HFFc6 (cell line): ENCODE measurements around the gene PTH1R. TPM values are rescaled to one million over a fixed set of nuclear protein-coding genes. Genes with fewer than 3 reads are reported as not detected.

Experiments used
- DNase-seq: peaks from one replicate; pipeline ENCODE4 v3.0.0-alpha.2; 2018
- H3K27ac Mint-ChIP-seq: 2 replicates; pipeline ENCODE4 v1.8.0; 2020; ENCODE audit warnings: mild to moderate bottlenecking, mixed read lengths
- H3K27me3 Mint-ChIP-seq: 2 replicates; pipeline ENCODE4 v1.8.0; 2021; ENCODE audit warnings: mild to moderate bottlenecking, moderate library complexity, mixed read lengths; ENCODE audit not compliant: insufficient read depth
- H3K36me3 Mint-ChIP-seq: 2 replicates; pipeline ENCODE4 v1.8.0; 2021; ENCODE audit warnings: low read depth, mixed read lengths
- H3K4me1 Mint-ChIP-seq: 2 replicates; pipeline ENCODE4 v1.8.0; 2020; ENCODE audit warnings: low read depth, mixed read lengths
- H3K4me3 Mint-ChIP-seq: 2 replicates; pipeline ENCODE4 v1.8.0; 2020; ENCODE audit warnings: mild to moderate bottlenecking, moderate library complexity, mixed read lengths
- H3K9me3 Mint-ChIP-seq: 2 replicates; pipeline ENCODE4 v1.8.0; 2020; ENCODE audit warnings: mild to moderate bottlenecking, mixed read lengths
- total RNA-seq, 6 experiments: library from RNA; stranded (reverse); fragmentation: NEBNext Ultra II Directional; extraction: Animal tissue kit (Norgen Biotek cat#: 25700); gene quantifications; 2 replicates in 1 of 6; 3 replicates in 5 of 6; pipeline ENCODE4 v1.2.3, GENCODE V29; 2021
- TF ChIP-seq, protein P1 (sequence below): fragments of 200-600 bp; sonication (generic); IDR thresholded peaks from 2 replicates; pipeline ENCODE4 v1.5.0; 2021; ENCODE audit warnings: antibody characterized with exemption, mild to moderate bottlenecking

The PTH1R gene
- total RNA-seq, 6 experiments from 2014 or later: 0.09 to 1.4 (median 0.85) TPM; not detected in 1

- Mint-ChIP-seq H3K36me3 (no peaks in the 10 kb centered on the region), H3K4me1 (no peaks in the 10 kb centered on the region), H3K27ac (no peak overlapping the region), H3K4me3 (no peak overlapping the region), H3K27me3 (peaks cover 23% of the 10 kb centered on the region), H3K9me3 (no peaks in the 10 kb centered on the region)
- DNase-seq: no peak
- TF ChIP-seq, protein P1, sequence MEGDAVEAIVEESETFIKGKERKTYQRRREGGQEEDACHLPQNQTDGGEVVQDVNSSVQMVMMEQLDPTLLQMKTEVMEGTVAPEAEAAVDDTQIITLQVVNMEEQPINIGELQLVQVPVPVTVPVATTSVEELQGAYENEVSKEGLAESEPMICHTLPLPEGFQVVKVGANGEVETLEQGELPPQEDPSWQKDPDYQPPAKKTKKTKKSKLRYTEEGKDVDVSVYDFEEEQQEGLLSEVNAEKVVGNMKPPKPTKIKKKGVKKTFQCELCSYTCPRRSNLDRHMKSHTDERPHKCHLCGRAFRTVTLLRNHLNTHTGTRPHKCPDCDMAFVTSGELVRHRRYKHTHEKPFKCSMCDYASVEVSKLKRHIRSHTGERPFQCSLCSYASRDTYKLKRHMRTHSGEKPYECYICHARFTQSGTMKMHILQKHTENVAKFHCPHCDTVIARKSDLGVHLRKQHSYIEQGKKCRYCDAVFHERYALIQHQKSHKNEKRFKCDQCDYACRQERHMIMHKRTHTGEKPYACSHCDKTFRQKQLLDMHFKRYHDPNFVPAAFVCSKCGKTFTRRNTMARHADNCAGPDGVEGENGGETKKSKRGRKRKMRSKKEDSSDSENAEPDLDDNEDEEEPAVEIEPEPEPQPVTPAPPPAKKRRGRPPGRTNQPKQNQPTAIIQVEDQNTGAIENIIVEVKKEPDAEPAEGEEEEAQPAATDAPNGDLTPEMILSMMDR: no peak
Observed at GRCh38 chr3:46859001-46859710, 18.4 kb upstream of the PTH1R start.

- DNase-seq: no peak
- Mint-ChIP-seq H3K9me3 (no peaks in the 10 kb centered on the region), H3K4me3 (no peak overlapping the region), H3K27me3 (peaks cover 27% of the 10 kb centered on the region), H3K27ac (no peak overlapping the region), H3K36me3 (no peaks in the 10 kb centered on the region), H3K4me1 (no peaks in the 10 kb centered on the region)
- TF ChIP-seq, protein P1: peak; percentile 78
Observed at GRCh38 chr3:46860017-46860809, 17.3 kb upstream of the PTH1R start.

DNA sequence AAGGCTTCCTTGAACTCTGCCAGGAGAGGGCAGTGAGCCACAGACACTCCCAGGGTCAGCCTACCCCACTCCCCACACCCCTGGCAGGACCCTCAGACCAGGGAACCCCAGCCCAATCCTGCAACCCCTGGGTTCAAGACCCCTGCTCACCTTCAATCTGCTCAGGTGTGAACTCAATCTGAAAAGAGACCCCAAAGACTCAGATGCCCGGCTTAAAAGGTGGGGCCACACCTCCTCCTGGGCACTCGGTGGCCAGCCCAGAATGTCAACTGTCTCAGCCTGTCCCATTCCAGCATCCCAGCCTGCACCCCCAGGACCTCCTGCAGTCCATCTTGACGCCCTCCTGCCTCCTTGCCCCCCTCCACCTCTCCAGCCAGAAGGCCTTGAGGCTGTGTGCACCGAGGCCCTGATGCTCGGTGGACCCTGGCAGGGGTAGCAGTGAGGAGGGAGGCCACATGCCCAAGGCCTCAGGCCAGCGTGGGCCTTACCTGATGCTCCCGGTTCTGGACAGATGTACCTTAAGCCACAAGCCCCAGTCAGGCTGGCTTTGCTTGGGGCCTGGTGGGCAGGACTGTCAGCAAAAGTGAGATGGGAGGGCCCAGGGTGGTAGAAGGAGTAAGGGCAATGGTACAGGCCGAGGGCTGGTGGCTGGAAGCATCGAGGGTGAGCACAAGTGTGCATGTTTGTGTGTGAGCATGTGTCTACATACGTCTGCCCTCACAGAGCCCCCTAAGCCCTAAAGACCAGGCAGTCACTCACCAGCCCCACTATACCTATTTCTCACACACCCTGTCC is 16.5 kb upstream of the PTH1R start:
- TF ChIP-seq, protein P1: no peak
- no peak overlapping the region for H3K4me3 Mint-ChIP-seq
- peaks cover 27% of the 10 kb centered on the region for H3K27me3 Mint-ChIP-seq
- no peaks in the 10 kb centered on the region for H3K4me1 Mint-ChIP-seq
- no peaks in the 10 kb centered on the region for H3K36me3 Mint-ChIP-seq
- no peak overlapping the region for H3K27ac Mint-ChIP-seq
- no peak for DNase-seq
- H3K9me3 Mint-ChIP-seq: no peaks in the 10 kb centered on the region

DNA sequence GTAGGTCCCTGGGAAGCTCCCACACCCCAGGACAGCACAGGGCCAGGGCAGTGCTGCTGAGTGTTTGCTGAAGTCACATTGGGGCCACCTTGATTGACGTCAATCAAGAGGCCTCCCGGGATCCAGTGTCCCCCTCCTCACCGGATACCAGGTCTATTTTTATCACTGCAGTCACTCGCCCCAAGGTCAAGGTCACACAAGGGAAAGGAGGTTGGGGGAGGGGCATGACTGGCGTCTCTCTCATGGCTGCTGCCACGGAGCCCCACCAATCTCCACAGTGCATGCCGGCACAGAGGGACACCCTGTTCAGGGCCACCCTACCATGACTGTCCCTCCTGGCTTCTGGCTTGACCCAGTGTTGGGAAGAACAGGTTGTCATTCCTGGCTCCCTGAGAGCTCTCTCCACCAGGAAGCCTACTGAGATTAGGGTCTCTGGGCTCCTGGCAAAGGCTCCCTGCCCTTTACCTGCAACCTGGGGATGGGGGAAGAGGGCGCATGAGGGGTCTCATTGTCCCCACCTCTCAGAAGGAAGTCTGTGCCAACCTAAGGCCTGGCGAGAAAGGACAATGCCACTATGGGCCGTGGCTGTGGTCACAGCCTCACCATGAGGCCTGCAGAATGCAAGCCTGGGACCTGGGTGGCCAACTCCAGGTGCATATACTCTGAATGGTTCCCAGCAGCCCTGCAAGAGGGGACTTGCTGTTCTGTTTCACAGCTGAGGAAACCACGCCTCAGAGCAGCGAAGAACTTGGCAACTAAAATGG is 15.7 kb upstream of the PTH1R start:
- no peaks in the 10 kb centered on the region for H3K9me3 Mint-ChIP-seq
- no peaks in the 10 kb centered on the region for H3K4me1 Mint-ChIP-seq
- H3K4me3 Mint-ChIP-seq: no peak overlapping the region
- TF ChIP-seq, protein P1: no peak
- no peak overlapping the region for H3K27ac Mint-ChIP-seq
- no peak for DNase-seq
- H3K27me3 Mint-ChIP-seq: peaks cover 23% of the 10 kb centered on the region
- H3K36me3 Mint-ChIP-seq: no peaks in the 10 kb centered on the region

- TF ChIP-seq, protein P1: no peak
- H3K4me1 Mint-ChIP-seq: no peaks in the 10 kb centered on the region
- DNase-seq: no peak
- H3K9me3 Mint-ChIP-seq: no peaks in the 10 kb centered on the region
- no peak overlapping the region for H3K4me3 Mint-ChIP-seq
- peaks cover 20% of the 10 kb centered on the region for H3K27me3 Mint-ChIP-seq
- H3K36me3 Mint-ChIP-seq: no peaks in the 10 kb centered on the region
- H3K27ac Mint-ChIP-seq: no peak overlapping the region
Observed at GRCh38 chr3:46862369-46863025, 15.0 kb upstream of the PTH1R start.
